Small intestine (tissue), 7 donors: ENCODE data around the gene MRPL18. TPM values are rescaled to one million over a fixed set of nuclear protein-coding genes. Genes with fewer than 3 reads are reported as not detected.
"Not testable (repeated sequence)": the region's sequence is repeated elsewhere in the genome, so short reads cannot be mapped to it uniquely, and the experiment has no call there.

Experiments
- DNase-seq, 2 donors: peaks; one replicate each; pipeline versions ENCODE4 v3.0.0 to v3.0.0-alpha.2; 2013
- FAIRE-seq: peaks from 2 replicates; lab custom pipeline; 2012; peaks lifted over from hg19 to GRCh38; lab: Jason Lieb, UNC
- H3K27ac ChIP-seq, 3 donors: one replicate each; pipeline ENCODE4 v1.5.1; 2013; ENCODE audit warnings: low read length in 2 of 3, mild to moderate bottlenecking in 2 of 3, control low read depth in 1 of 3, inconsistent platforms in 1 of 3, low read depth in 1 of 3, moderate library complexity in 1 of 3
- H3K27me3 ChIP-seq, 3 donors: one replicate each; pipeline ENCODE4 v1.6.1; 2013; ENCODE audit warnings: low read length in 3 of 3, inconsistent platforms in 1 of 3; ENCODE audit not compliant: control insufficient read depth in 3 of 3, insufficient read depth in 3 of 3
- H3K36me3 ChIP-seq, 3 donors: one replicate each; pipeline ENCODE4 v1.6.1; 2013; ENCODE audit warnings: low read length in 3 of 3, inconsistent platforms in 1 of 3, low read depth in 1 of 3, mild to moderate bottlenecking in 1 of 3, moderate library complexity in 1 of 3; ENCODE audit not compliant: control insufficient read depth in 3 of 3, insufficient read depth in 2 of 3
- H3K4me1 ChIP-seq, 3 donors: one replicate each; pipeline ENCODE4 v1.6.1; 2013; ENCODE audit warnings: low read length in 2 of 3, inconsistent platforms in 1 of 3, low read depth in 1 of 3, mild to moderate bottlenecking in 1 of 3, moderate library complexity in 1 of 3; ENCODE audit not compliant: control insufficient read depth in 3 of 3, insufficient read depth in 2 of 3
- H3K4me3 ChIP-seq, 3 donors: one replicate each; pipeline ENCODE4 v1.5.1; 2013; ENCODE audit warnings: low read length in 3 of 3, control low read depth in 1 of 3, inconsistent platforms in 1 of 3, low read depth in 1 of 3, mild to moderate bottlenecking in 1 of 3, moderate library complexity in 1 of 3
- H3K9me3 ChIP-seq, 2 donors: one replicate each; pipeline ENCODE4 v1.6.1; 2013; ENCODE audit warnings: low read depth in 1 of 2, low read length in 1 of 2; ENCODE audit not compliant: control insufficient read depth in 2 of 2, insufficient read depth in 1 of 2
- WGBS, 3 donors: extraction: QIAGEN DNeasy Blood & Tissue Kit; methylation state at CpG; one replicate each; pipeline ENCODE4 v1.1.7; 2013; 5-methylcytosine and 5-hydroxymethylcytosine counted together
- polyA plus RNA-seq, 4 donors: library from polyadenylated mRNA; stranded (reverse) in 3 of 4; unstranded in 1 of 4; fragments of 200-250 nt in 3 of 4; fragments of 120-200 nt in 1 of 4; gene quantifications; one replicate each; pipeline versions ENCODE4 v1.2.1 to v1.2.3, GENCODE V29; 2013
- donor health status: healthy with polysubstance abuse.
- donor health status: control.
- donor health status: control.
- donor health status: Bipolar disorder and iron deficiency.
- donor health status: healthy.

The MRPL18 gene
- polyA plus RNA-seq, 4 donors, result 74.8 to 83.3 (median 78.0) TPM

- FAIRE-seq (no peak), DNase-seq (no peak)
- WGBS, 3 donors, result 80 to 90% (median 88%) methylated on average over 6 of the region's 6 CpGs
- H3K4me3 ChIP-seq, result no peak overlapping the region
- no peaks in the 10 kb centered on the region for H3K36me3 ChIP-seq
- no peaks in the 10 kb centered on the region for H3K4me1 ChIP-seq
- peaks cover 0 to 2% (median 0%) of the 10 kb centered on the region in 3 donors for H3K27me3 ChIP-seq
- no peaks in the 10 kb centered on the region for H3K9me3 ChIP-seq
- no peak overlapping the region for H3K27ac ChIP-seq
Observed at GRCh38 chr6:159815410-159815809, 25.1 kb downstream of the MRPL18 start.

- H3K9me3 ChIP-seq, DNase-seq, H3K36me3 ChIP-seq, FAIRE-seq, H3K4me3 ChIP-seq, H3K27ac ChIP-seq, H3K4me1 ChIP-seq, H3K27me3 ChIP-seq: not testable (repeated sequence)
- WGBS, 3 donors, result 12 to 68% (median 36%) methylated on average over 3 of the region's 3 CpGs
Observed at GRCh38 chr6:159816775-159817174, 26.5 kb downstream of the MRPL18 start.

GRCh38 chr6:159817951-159818739 is 27.9 kb downstream of the MRPL18 start:
- no peak overlapping the region for H3K27ac ChIP-seq
- WGBS, 3 donors, result 87 to 92% (median 91%) methylated on average over 22 to 23 of the region's 23 CpGs
- no peak overlapping the region for H3K4me3 ChIP-seq
- FAIRE-seq, result no peak
- peaks cover 0 to 2% (median 0%) of the 10 kb centered on the region in 3 donors for H3K27me3 ChIP-seq
- no peaks in the 10 kb centered on the region for H3K9me3 ChIP-seq
- no peaks in the 10 kb centered on the region for H3K36me3 ChIP-seq
- no peaks in the 10 kb centered on the region for H3K4me1 ChIP-seq
- no peak for DNase-seq

GRCh38 chr6:159819098-159819497 is 28.8 kb downstream of the MRPL18 start:
- H3K27ac ChIP-seq, result no peak overlapping the region
- no peaks in the 10 kb centered on the region for H3K9me3 ChIP-seq
- FAIRE-seq, result no peak
- H3K36me3 ChIP-seq, result no peaks in the 10 kb centered on the region
- 90 to 91% (median 90%) methylated on average over 16 of the region's 16 CpGs for WGBS, 3 donors
- peaks cover 0 to 2% (median 0%) of the 10 kb centered on the region in 3 donors for H3K27me3 ChIP-seq
- no peak for DNase-seq
- no peaks in the 10 kb centered on the region for H3K4me1 ChIP-seq
- no peak overlapping the region for H3K4me3 ChIP-seq

- no peaks in the 10 kb centered on the region for H3K9me3 ChIP-seq
- no peaks in the 10 kb centered on the region for H3K36me3 ChIP-seq
- DNase-seq (no peak), FAIRE-seq (no peak)
- H3K27me3 ChIP-seq, result peaks cover 0 to 2% (median 0%) of the 10 kb centered on the region in 3 donors
- no peaks in the 10 kb centered on the region for H3K4me1 ChIP-seq
- H3K4me3 ChIP-seq, result no peak overlapping the region
- H3K27ac ChIP-seq, result no peak overlapping the region
- 55 to 60% (median 59%) methylated on average over 28 of the region's 28 CpGs for WGBS, 3 donors
Observed at GRCh38 chr6:159819932-159820640, 29.8 kb downstream of the MRPL18 start.

GRCh38 chr6:159821122-159821521 is 30.9 kb downstream of the MRPL18 start:
- Histone ChIP-seq H3K36me3 (no peaks in the 10 kb centered on the region), H3K4me3 (no peak overlapping the region), H3K27ac (no peak overlapping the region), H3K27me3 (peaks cover 0 to 2% (median 2%) of the 10 kb centered on the region in 3 donors), H3K9me3 (no peaks in the 10 kb centered on the region), H3K4me1 (no peaks in the 10 kb centered on the region)
- 71 to 90% (median 89%) methylated on average over 11 of the region's 11 CpGs for WGBS, 3 donors
- no peak for DNase-seq
- no peak for FAIRE-seq

- Histone ChIP-seq H3K27ac (no peak overlapping the region), H3K4me3 (no peak overlapping the region), H3K9me3 (no peaks in the 10 kb centered on the region), H3K27me3 (peaks cover 0 to 2% (median 2%) of the 10 kb centered on the region in 3 donors), H3K4me1 (no peaks in the 10 kb centered on the region), H3K36me3 (no peaks in the 10 kb centered on the region)
- FAIRE-seq, result no peak
- no peak for DNase-seq
- WGBS, 3 donors, result 85 to 93% (median 90%) methylated on average over 10 of the region's 10 CpGs
Observed at GRCh38 chr6:159821726-159822125, 31.5 kb downstream of the MRPL18 start.

GRCh38 chr6:159823953-159824352 is 33.7 kb downstream of the MRPL18 start:
- WGBS, 3 donors, result 93 to 98% (median 94%) methylated on average over 3 of the region's 3 CpGs
- no peaks in the 10 kb centered on the region for H3K36me3 ChIP-seq
- H3K4me3 ChIP-seq, result no peak overlapping the region
- peaks cover 0 to 2% (median 2%) of the 10 kb centered on the region in 3 donors for H3K27me3 ChIP-seq
- H3K9me3 ChIP-seq, result no peaks in the 10 kb centered on the region
- FAIRE-seq (no peak), DNase-seq (no peak)
- no peak overlapping the region for H3K27ac ChIP-seq
- no peaks in the 10 kb centered on the region for H3K4me1 ChIP-seq
